ENCODE measurements around the gene SESTD1. TPM values are rescaled to one million over a fixed set of nuclear protein-coding genes. Genes with fewer than 3 reads are reported as not detected.
"Not testable (repeated sequence)": the region's sequence is repeated elsewhere in the genome, so short reads cannot be mapped to it uniquely, and the experiment has no call there.

Gene SESTD1
- total RNA-seq, 1 experiment from 2014 or later = 208 TPM

GRCh38 chr2:179059026-179059700 lies 205.5 kb downstream of the SESTD1 start:
- TF ChIP-seq, protein P1, sequence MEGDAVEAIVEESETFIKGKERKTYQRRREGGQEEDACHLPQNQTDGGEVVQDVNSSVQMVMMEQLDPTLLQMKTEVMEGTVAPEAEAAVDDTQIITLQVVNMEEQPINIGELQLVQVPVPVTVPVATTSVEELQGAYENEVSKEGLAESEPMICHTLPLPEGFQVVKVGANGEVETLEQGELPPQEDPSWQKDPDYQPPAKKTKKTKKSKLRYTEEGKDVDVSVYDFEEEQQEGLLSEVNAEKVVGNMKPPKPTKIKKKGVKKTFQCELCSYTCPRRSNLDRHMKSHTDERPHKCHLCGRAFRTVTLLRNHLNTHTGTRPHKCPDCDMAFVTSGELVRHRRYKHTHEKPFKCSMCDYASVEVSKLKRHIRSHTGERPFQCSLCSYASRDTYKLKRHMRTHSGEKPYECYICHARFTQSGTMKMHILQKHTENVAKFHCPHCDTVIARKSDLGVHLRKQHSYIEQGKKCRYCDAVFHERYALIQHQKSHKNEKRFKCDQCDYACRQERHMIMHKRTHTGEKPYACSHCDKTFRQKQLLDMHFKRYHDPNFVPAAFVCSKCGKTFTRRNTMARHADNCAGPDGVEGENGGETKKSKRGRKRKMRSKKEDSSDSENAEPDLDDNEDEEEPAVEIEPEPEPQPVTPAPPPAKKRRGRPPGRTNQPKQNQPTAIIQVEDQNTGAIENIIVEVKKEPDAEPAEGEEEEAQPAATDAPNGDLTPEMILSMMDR (conservative IDR thresholded peaks at IDR 0.05) = no peak
- Histone ChIP-seq H3K9me3 (ENCODE audit: insufficient read depth, low read depth) (no peaks in the 10 kb centered on the region), H3K4me3 (no peak overlapping the region), H3K27ac (no peak overlapping the region), H3K4me2 (no peak overlapping the region), H3K4me1 (replicated peaks; ENCODE audit: insufficient read depth) (peaks cover 14% of the 10 kb centered on the region), H3K36me3 (ENCODE audit: low read depth) (no peaks in the 10 kb centered on the region), H3K9me2 (ENCODE audit: insufficient read depth) (no peaks in the 10 kb centered on the region), H3F3A (ENCODE audit: insufficient read depth, low read depth) (no peaks in the 10 kb centered on the region), H3K27me3 (ENCODE audit: insufficient read depth, low read depth) (no peaks in the 10 kb centered on the region), H3K79me2 (ENCODE audit: low read depth) (no peaks in the 10 kb centered on the region), H2AFZ (no peak overlapping the region), H4K20me1 (ENCODE audit: insufficient read depth) (no peaks in the 10 kb centered on the region)
- ChIA-PET CTCF (no interaction called here), POLR2A (ENCODE audit: unreplicated experiment) (interaction anchor here (0.5 to 0.6 kb wide), 2 partner anchors 9 to 111 kb away, joined by 3 to 4 read pairs; no protein-coding TSS in a partner anchor)
- intact Hi-C loops (cut with micrococcal nuclease; ENCODE audit: unreplicated experiment) = no loop called here
- DNase-seq = no peak
- BruUV-seq (replicated peaks) = no TSS peak

GRCh38 chr2:179057737-179058136 lies 206.9 kb downstream of the SESTD1 start:
- CTCF ChIA-PET = no interaction called here
- TF ChIP-seq EZH2 (IDR thresholded peaks at IDR 0.05; ENCODE audit: low read depth) = no peak
- TF ChIP-seq, protein P1 (conservative IDR thresholded peaks at IDR 0.05) = no peak

DNA sequence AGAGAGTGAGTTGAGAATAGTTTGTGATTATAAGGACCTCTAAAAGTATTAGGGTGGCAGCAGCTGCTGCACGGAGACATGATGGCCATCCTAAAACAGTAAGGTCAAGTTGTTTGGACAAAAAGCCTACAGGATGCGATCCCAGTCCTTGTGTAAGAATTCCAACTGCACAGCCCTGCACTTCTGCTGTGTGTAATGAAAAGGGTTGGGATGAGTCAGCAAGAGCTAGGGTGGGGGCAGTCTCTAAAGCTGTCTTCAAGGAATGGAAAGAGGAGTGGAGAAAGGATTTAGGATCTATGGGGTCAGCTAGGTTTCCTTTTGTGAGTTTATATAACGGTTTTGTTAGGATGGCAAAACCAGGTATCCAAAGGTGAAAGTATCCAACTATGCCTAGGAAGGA lies 211.1 kb downstream of the SESTD1 start:
- BruUV-seq (replicated peaks); intact Hi-C loops (cut with micrococcal nuclease; ENCODE audit: unreplicated experiment): not testable (repeated sequence)

More at GRCh38 chr2:179057737-179058136, 206.9 kb downstream of the SESTD1 start:
- H2AFZ ChIP-seq = no peak overlapping the region; the same call in 1 of the 2 replicates
- H3K27me3 ChIP-seq (ENCODE audit: insufficient read depth, low read depth) = no peaks in the 10 kb centered on the region
- H4K20me1 ChIP-seq (ENCODE audit: insufficient read depth) = no peaks in the 10 kb centered on the region
- no peak overlapping the region for H3K27ac ChIP-seq
- H3K79me2 ChIP-seq (ENCODE audit: low read depth) = no peaks in the 10 kb centered on the region
- POLR2A ChIA-PET (ENCODE audit: unreplicated experiment) = no interaction called here
- no peak overlapping the region for H3K4me3 ChIP-seq
- no peaks in the 10 kb centered on the region for H3K9me3 ChIP-seq (ENCODE audit: insufficient read depth, low read depth)
- 0 out of 2 replicates have a peak overlapping the region, but pooled peaks have one; percentile 5 for H3K4me2 ChIP-seq
- no peaks in the 10 kb centered on the region for H3K9me2 ChIP-seq (ENCODE audit: insufficient read depth)
- H3K4me1 ChIP-seq (replicated peaks; ENCODE audit: insufficient read depth) = peaks cover 14% of the 10 kb centered on the region
- no TSS peak for BruUV-seq (replicated peaks)
- intact Hi-C loops (cut with micrococcal nuclease; ENCODE audit: unreplicated experiment) = no loop called here
- no peaks in the 10 kb centered on the region for H3K36me3 ChIP-seq (ENCODE audit: low read depth)
- no peak for DNase-seq
- no peaks in the 10 kb centered on the region for H3F3A ChIP-seq (ENCODE audit: insufficient read depth, low read depth)

More for the DNA sequence above, 211.1 kb downstream of the SESTD1 start:
- H4K20me1 ChIP-seq (ENCODE audit: insufficient read depth); H2AFZ ChIP-seq; POLR2A ChIA-PET (ENCODE audit: unreplicated experiment); H3K27me3 ChIP-seq (ENCODE audit: insufficient read depth, low read depth); CTCF ChIA-PET; H3K27ac ChIP-seq; H3K36me3 ChIP-seq (ENCODE audit: low read depth); DNase-seq; H3K9me2 ChIP-seq (ENCODE audit: insufficient read depth); H3K4me2 ChIP-seq; H3K9me3 ChIP-seq (ENCODE audit: insufficient read depth, low read depth); H3K4me1 ChIP-seq (replicated peaks; ENCODE audit: insufficient read depth); H3K4me3 ChIP-seq; H3F3A ChIP-seq (ENCODE audit: insufficient read depth, low read depth); H3K79me2 ChIP-seq (ENCODE audit: low read depth): not testable (repeated sequence)

Other genes with a start within 250 kb of the SESTD1 start
- not detected in 2 replicates for gene CCDC141, start 214.7 kb downstream of the SESTD1 start, total RNA-seq (2021)